MM.1S (cell line): ENCODE measurements around the gene CCT7.

Source experiments
- CTCF ChIP-seq: fragments of 300-600 bp; sonication (generic); IDR thresholded peaks from 2 replicates; pipeline ENCODE4 v1.5.1; 2016; ENCODE audit warnings: antibody characterized with exemption, low read length, mixed read lengths
- EZH2 ChIP-seq: fragments of 300-600 bp; sonication (generic); optimal IDR thresholded peaks from 2 replicates; pipeline ENCODE3; 2017; ENCODE audit warnings: low read depth, mild to moderate bottlenecking, antibody characterized with exemption, low read length, mixed read lengths

- TF ChIP-seq CTCF (no peak), EZH2 (no peak)
These were observed 52.1 kb downstream of the CCT7 start for GRCh38 chr2:73286134-73286655.
